DND-41 (cell line): Measurements from ENCODE around the gene LCA5L.
"Not testable (repeated sequence)": the region's sequence is repeated elsewhere in the genome, so short reads cannot be mapped to it uniquely, and the experiment has no call there.

Experiments
- ATAC-seq: fragments of 200-7000 bp; cut with Tn5 transposase; 3 replicates; pipeline ENCODE4 v1.9.1; 2021; ENCODE audit warnings: low read depth; ENCODE audit not compliant: insufficient read depth
- DNase-seq: peaks from one replicate; pipeline ENCODE4 v3.0.0-alpha.2; 2020
- H2AFZ ChIP-seq: 2 replicates; pipeline ENCODE4 v1.6.0; 2012; ENCODE audit warnings: low read depth, low read length
- H3K27ac ChIP-seq: 2 replicates; pipeline ENCODE4 v1.5.1; 2012; ENCODE audit warnings: low read length, inconsistent platforms
- H3K27me3 ChIP-seq: fragments of 200-600 bp; sonication (generic); 2 replicates; pipeline ENCODE4 v1.6.0; 2012; ENCODE audit warnings: low read length, mild to moderate bottlenecking, inconsistent platforms; ENCODE audit not compliant: insufficient read depth, poor library complexity
- H3K36me3 ChIP-seq: 2 replicates; pipeline ENCODE4 v1.5.1; 2012; ENCODE audit warnings: low read length, inconsistent platforms; ENCODE audit not compliant: insufficient read depth
- H3K4me1 ChIP-seq: 2 replicates; pipeline ENCODE4 v1.5.1; 2012; ENCODE audit warnings: mild to moderate bottlenecking, low read length; ENCODE audit not compliant: insufficient read depth
- H3K4me2 ChIP-seq: 2 replicates; pipeline ENCODE4 v1.6.0; 2012; ENCODE audit warnings: mild to moderate bottlenecking, moderate library complexity, low read length, inconsistent platforms; ENCODE audit not compliant: insufficient read depth
- H3K4me3 ChIP-seq, 2 experiments: fragments of 200-600 bp in 1 of 2; shearing (Covaris generic) in 1 of 2; 2 replicates each; pipeline ENCODE4 v1.5.1; 2012 to 2016; ENCODE audit warnings: inconsistent platforms in 2 of 2, low read length in 2 of 2, mild to moderate bottlenecking in 2 of 2, low read depth in 1 of 2, moderate library complexity in 1 of 2
- H3K79me2 ChIP-seq: 2 replicates; pipeline ENCODE4 v1.6.0; 2012; ENCODE audit warnings: low read length, inconsistent platforms; ENCODE audit not compliant: insufficient read depth
- H3K9ac ChIP-seq: 2 replicates; pipeline ENCODE4 v1.6.0; 2012; ENCODE audit warnings: low read depth, mild to moderate bottlenecking, inconsistent platforms, low read length, moderate library complexity
- H3K9me3 ChIP-seq: 2 replicates; pipeline ENCODE4 v1.5.1; 2012; ENCODE audit warnings: low read length, moderate library complexity, mild to moderate bottlenecking, inconsistent platforms; ENCODE audit not compliant: insufficient read depth, severe bottlenecking
- H4K20me1 ChIP-seq: 2 replicates; pipeline ENCODE4 v1.6.0; 2012; ENCODE audit warnings: low read length; ENCODE audit not compliant: insufficient read depth
- CTCF ChIP-seq: IDR thresholded peaks from 2 replicates; pipeline ENCODE4 v1.5.1; 2012; ENCODE audit warnings: borderline replicate concordance, low read length, moderate library complexity, mild to moderate bottlenecking; ENCODE audit not compliant: poor library complexity, severe bottlenecking; ENCODE audit errors: extremely low read depth
- EZH2 ChIP-seq: IDR thresholded peaks from 3 replicates; pipeline ENCODE4 v1.6.1; 2012; ENCODE audit warnings: borderline replicate concordance, low read depth, mild to moderate bottlenecking, moderate library complexity, low read length, inconsistent platforms; ENCODE audit not compliant: severe bottlenecking

LCA5L gene

GRCh38 chr21:39385299-39386145 is 60.1 kb downstream of the LCA5L start:
- Histone ChIP-seq H3K9ac (no peak overlapping the region), H3K27me3 (no peaks in the 10 kb centered on the region), H3K4me1 (peaks cover 41% of the 10 kb centered on the region), H2AFZ (no peak overlapping the region), H3K27ac (no peak overlapping the region), H3K4me3 (no peak overlapping the region), H4K20me1 (peaks cover 10% of the 10 kb centered on the region), H3K9me3 (no peaks in the 10 kb centered on the region), H3K79me2 (peaks cover 80% of the 10 kb centered on the region), H3K4me2 (no peak overlapping the region), H3K36me3 (peaks cover 14% of the 10 kb centered on the region)
- TF ChIP-seq CTCF (no peak), EZH2 (no peak)
- ATAC-seq (no peak), DNase-seq (no peak)

- H3K4me1 ChIP-seq: peaks cover 42% of the 10 kb centered on the region
- no peak for DNase-seq
- H3K4me2 ChIP-seq: no peak overlapping the region
- H3K27me3 ChIP-seq: no peaks in the 10 kb centered on the region
- H3K9me3 ChIP-seq: no peaks in the 10 kb centered on the region
- no peak overlapping the region for H3K9ac ChIP-seq
- no peak overlapping the region for H3K27ac ChIP-seq
- H3K79me2 ChIP-seq: peaks cover 80% of the 10 kb centered on the region
- no peak for ATAC-seq
- TF ChIP-seq EZH2: no peak
- no peak for TF ChIP-seq CTCF
- H4K20me1 ChIP-seq: peaks cover 4% of the 10 kb centered on the region; the same call in 1 of the 2 replicates
- H2AFZ ChIP-seq: no peak overlapping the region
- H3K4me3 ChIP-seq: no peak overlapping the region
- peaks cover 12% of the 10 kb centered on the region; the same call in 1 of the 2 replicates for H3K36me3 ChIP-seq
These were observed 60.8 kb downstream of the LCA5L start for GRCh38 chr21:39384674-39385298.

GRCh38 chr21:39382096-39382495 is 63.5 kb downstream of the LCA5L start:
- not testable (repeated sequence) for H3K4me3 ChIP-seq, H3K9me3 ChIP-seq, DNase-seq, ATAC-seq, H3K9ac ChIP-seq, H4K20me1 ChIP-seq, H2AFZ ChIP-seq, H3K27me3 ChIP-seq, H3K27ac ChIP-seq
- peaks cover 55% of the 10 kb centered on the region for H3K79me2 ChIP-seq
- H3K4me2 ChIP-seq: peak overlapping the region; percentile 87
- H3K4me1 ChIP-seq: peaks cover 30% of the 10 kb centered on the region
- peaks cover 12% of the 10 kb centered on the region; the same call in 1 of the 2 replicates for H3K36me3 ChIP-seq

GRCh38 chr21:39381009-39381408 is 64.6 kb downstream of the LCA5L start:
- Histone ChIP-seq H3K4me1 (peaks cover 26% of the 10 kb centered on the region), H4K20me1 (no peaks in the 10 kb centered on the region; the same call in 1 of the 2 replicates), H3K9ac (peak overlapping the region; percentile 94), H2AFZ (peak overlapping the region; percentile 100; the same call in 1 of the 2 replicates), H3K9me3 (no peaks in the 10 kb centered on the region), H3K79me2 (peaks cover 44% of the 10 kb centered on the region), H3K4me3 (peak overlapping the region; percentile 100), H3K4me2 (peak overlapping the region; percentile 87), H3K36me3 (peaks cover 12% of the 10 kb centered on the region; the same call in 1 of the 2 replicates), H3K27ac (peak overlapping the region; percentile 83; the same call in 1 of the 2 replicates), H3K27me3 (no peaks in the 10 kb centered on the region)
- DNase-seq: no peak
- ATAC-seq: no peak
- TF ChIP-seq EZH2: no peak
- no peak for TF ChIP-seq CTCF
